GM12873 (cell line): ENCODE data around the gene KHDC3L.

Source experiments
- CTCF ChIP-seq: IDR thresholded peaks from 2 replicates; pipeline ENCODE4 v1.5.1; 2012; ENCODE audit warnings: low read depth, mild to moderate bottlenecking, moderate library complexity, low read length, control low read depth; ENCODE audit not compliant: insufficient read depth; ENCODE audit errors: missing control alignments

KHDC3L gene

GRCh38 chr6:73362358-73362757 lies at the start of gene KHDC3L:
TSS of gene KHDC3L (plus strand) at chr6:73362658. CDS start at chr6:73362730, 72 bp downstream.
- TF ChIP-seq CTCF: no peak

GRCh38 chr6:73314577-73315492 lies 47.6 kb upstream of the KHDC3L start:
- no peak for TF ChIP-seq CTCF

- TF ChIP-seq CTCF: no peak
These were observed 39.1 kb upstream of the KHDC3L start for GRCh38 chr6:73323323-73323722.

GRCh38 chr6:73325656-73326055 lies 36.8 kb upstream of the KHDC3L start:
- TF ChIP-seq CTCF: no peak

- TF ChIP-seq CTCF: no peak
These were observed 33.7 kb upstream of the KHDC3L start for GRCh38 chr6:73328790-73329189.

GRCh38 chr6:73329201-73329600 lies 33.3 kb upstream of the KHDC3L start:
- TF ChIP-seq CTCF: no peak

GRCh38 chr6:73339340-73339739 lies 23.1 kb upstream of the KHDC3L start:
- TF ChIP-seq CTCF: no peak
